Stimulated activated CD8-positive, alpha-beta memory T cell treated with anti-CD3 and anti-CD28 coated beads, Interleukin-7, amount 100 ng/mL, for 48 hours (primary cell): Measurements from ENCODE around the gene TENM3.
A peak's percentile ranks its signal among the peaks of the same experiment; 100 is the strongest.

Experiments
- DNase-seq, 2 donors: peaks; one replicate each; pipeline ENCODE4 v3.0.0-alpha.2; 2020; ENCODE audit warnings: low read depth in 1 of 2; ENCODE audit errors: extremely low read depth in 1 of 2

TENM3 gene

DNA sequence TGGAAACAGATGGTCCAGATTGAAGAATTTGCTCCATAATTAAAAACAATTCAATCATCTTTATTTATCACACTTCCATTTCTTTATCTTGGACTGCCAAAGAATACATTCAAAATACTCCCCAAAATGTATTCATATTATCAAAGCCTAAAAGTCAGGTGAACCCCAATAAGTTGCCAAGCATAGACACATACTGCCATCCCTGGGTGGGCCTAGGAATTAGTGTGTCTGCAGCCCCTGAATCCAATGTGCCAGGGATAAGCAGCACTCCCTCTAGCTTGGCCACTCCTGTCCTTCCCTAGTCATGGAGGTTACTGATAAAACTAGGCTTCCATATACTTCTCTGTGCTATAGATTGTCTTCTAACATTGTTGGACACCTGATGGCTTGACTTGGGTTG is 199.9 kb downstream of the TENM3 start:
- DNase-seq = no peak

DNA sequence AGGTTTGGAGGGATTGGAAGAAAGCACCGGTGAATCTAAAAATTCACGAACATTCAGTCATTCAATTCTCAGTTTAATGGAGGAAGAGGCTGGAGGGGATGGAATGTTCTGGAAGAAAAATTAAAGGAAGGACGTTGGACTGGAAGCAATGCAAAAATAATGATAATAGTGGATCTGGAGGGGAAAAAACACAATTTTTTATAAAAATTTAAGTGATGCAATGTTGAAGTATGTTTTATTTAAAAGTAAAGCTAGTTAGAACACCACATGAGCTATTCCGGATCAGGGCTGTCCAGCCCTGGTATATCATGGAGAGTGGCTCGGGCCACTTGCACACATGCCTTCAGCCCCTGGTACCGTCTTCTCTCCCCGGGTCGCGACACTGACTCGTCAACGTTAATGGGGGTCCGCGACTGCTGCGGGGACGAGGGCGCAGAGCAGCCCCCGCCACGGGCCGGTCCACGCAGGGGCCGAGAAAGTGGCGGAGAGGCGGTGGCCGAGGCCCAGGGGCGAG is 204.6 kb downstream of the TENM3 start:
- no peak for DNase-seq

DNA sequence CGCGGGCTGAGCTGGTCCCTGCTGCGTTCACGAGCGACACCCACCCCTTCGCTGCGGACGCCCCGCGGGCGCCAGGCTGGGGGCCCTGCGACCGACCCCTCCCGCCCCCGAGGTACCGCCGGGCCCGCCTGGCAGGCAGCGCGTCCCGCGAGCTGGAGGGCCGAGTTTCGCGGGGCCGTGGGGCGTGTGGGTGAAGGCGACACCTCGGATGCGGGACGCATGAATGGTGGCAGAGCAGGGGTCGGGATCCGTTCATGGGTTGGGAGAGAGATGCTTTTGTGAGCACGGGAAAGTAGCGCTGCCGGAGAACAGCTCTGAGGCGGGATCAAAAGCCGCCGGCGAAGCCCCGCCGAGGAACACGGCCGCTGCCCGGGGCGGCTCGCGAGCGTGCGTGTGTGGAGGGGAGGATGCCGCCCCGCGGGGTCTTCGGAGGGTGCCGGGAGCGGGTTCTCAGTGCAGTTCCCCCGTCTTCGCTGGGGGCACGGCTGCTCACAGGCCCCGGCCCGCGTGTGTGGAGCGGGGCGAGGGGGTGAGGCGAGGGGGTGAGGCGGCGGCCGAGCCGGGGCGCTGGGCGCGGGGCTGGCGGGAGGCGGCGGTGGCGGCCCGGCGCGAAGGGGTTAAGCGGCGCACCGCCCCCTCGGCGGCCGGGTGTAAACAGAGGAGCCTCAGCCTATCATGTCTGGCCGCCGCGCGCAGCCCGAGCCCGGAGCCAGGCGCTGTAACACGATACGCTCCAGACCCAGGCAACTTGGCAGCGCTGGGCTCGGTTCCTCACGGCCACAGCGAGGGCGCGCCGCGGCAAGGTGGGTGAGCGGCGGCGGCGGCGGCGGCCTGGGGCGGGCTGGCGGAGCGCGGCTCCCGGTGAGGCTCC is 205.3 kb downstream of the TENM3 start:
- DNase-seq = peak; percentile 10 to 25

DNA sequence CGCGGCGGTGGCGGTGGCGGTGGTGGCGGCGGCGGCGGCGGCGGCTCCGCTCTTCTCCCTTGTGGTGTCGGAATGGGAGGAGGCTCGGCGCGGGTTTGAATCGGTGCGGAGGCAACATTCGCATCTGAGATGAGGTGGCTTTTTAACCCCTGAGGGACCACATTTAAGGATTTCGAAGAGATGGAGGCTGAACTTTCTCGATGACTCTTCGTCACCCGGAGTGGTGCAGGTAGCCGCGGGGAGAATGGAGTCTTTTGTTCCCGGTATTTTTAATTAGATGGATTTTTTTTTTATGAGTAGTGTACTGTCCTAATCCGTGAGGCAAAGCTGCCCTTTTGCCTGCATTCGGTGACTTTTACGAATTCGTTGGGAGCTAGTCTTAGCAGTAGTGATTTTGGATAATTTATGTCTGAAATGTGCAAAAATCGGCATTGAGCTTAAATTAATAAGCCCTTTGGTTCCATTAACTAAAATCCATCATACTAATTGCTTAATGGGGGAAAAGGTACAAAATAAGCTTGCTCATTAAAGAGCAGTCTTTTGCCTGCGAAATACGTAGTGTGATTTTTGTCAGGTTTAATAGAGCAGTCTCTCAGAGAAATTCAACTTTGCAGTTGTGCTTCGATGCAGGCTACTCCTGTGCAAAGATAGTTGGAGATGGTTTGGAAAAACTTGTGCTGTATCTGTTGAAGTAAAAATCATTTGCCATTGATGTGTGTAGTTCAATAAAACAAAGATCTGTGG is 206.2 kb downstream of the TENM3 start:
- DNase-seq = no peak

DNA sequence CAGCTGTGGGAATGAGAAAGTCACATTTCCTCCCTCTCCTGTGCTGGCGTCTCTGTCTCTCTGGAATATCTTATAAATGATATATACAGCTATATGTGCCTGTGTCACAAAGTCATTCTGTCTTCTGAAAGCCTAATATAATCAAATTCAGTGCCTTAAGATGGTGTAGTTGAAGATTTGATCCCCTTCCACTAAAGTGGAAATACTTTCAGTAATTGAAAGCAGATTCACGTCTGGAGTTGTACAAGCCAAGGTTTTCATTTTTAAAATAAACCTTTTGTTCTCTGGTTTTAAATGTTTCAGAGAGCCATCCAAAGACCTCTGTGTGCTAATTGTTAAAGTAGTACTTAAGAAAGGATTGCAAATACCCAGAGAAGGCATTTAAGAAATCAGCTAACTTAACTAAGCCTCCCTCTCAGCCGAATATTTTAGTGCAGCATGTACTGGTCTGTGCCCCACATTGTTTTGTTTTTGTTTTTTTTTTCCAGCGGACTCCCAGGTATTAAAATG is 206.8 kb downstream of the TENM3 start:
- DNase-seq = no peak

DNA sequence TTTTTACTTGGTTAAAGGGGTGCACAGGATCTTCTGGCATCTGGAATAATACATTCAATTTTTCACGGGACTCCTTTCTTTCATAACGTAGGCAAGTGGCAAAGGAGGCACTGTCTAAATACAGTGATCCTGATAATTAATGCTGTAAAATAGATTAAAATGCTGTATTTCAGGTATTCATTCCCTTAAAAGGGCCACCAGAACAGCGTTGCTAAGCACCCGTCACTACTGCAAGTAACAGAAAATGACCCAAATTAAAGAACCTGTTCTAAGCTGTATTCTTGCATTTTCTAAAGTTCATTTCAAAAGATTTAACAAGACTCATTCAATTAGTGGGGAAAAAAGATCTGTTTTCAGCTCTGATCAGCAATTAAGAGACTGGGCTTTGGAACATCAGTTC is 208.2 kb downstream of the TENM3 start:
- no peak for DNase-seq

DNA sequence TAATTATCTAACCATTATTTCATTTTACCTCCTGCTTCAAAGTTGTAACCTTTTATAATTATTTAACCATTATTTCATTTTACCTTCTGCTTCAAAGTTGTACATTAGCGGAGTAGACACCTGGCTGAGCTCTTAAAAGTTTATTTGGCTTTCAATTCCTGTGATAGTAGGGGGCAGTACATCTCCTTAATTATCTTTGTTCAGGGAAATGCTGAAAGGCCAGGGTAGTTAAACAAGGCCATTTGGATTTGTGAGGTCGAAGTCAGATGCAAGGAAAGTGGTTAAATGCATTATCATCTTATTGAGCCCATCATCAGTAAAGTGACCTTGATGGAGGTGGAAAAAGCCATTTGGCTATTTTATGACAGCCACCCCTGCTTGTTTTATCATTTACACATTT is 210.6 kb downstream of the TENM3 start:
- DNase-seq = no peak

DNA sequence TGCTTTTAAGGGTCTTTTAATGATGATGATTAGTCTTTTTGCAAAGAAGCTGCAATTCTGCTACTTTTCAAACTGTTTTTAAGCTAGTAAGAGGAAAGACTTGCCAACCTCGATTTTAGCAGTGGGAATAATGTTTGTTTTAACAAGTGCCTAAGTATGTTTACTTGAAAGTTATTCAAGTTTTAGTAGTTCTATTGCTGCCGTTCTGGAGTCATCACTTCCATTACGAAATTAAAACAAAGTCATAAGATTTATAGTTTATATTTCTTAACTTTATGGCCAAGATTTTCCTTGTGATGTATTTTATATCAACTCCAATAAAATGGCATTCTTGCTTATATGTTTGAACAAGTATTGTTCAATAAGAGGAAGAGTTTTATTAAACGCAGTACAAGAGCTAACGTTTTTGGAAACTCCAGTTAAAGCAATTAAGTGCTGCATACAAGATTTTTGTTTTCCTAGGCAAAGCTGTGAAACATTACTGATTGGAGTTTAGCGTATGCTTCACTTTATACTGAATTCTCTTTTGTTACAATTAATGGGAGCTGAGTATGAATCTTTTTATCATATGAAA is 211.3 kb downstream of the TENM3 start:
- DNase-seq = no peak

DNA sequence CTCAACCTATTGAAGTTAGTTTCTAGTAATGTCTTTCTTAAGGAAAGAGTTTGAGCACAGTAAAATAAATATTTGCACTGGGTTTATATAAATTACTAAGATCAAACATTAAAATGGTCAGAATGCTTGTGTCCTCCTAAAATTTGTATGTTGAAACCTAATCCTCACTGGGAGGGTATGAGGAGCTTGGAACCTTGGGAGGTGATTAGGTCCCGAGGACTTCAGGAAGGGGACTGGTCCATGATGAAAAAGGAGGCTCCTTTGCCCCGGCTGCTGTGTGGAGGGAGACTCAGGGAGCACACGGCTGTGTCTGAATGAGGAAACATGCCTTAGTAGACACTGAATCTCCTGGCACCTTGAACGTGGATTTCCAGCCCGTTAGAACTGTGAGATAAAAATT is 221.9 kb downstream of the TENM3 start:
- no peak for DNase-seq

DNA sequence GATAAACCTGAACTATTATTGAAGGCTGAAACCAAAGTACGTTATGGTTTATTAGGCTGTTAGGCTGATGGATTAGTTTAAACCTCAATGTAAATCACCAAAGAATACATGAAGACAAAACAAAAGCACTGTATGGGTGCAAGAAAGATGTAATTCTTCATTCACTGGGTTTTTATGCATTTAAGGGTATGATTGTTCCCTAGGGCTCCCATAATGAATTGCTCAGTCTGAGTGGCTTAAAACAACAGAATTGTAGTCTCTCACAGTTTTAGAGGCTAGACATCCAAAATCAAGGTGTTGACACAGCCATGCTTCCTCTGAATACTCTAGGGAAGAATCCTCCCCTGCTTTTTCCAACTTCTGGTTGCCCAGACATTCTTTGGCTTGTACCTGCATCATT is 222.8 kb downstream of the TENM3 start:
- no peak for DNase-seq

DNA sequence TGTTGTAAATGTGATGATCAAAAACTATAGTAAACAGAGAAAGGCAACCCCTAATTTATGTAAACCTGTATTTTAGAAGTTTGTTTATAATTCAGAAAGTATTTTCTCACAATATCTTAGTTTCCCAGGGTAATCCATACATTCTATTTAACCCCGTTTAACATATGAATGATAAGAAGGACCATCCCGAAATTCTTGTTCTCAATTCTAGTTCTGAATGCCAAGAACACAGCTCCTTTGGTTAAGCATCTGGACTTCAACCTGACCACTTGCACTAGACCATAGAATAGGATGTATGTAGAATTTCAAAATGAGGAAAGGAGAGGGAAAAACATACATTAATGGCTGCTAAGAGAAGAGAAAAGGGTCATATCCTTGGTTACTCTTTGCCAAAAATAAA is 227.0 kb downstream of the TENM3 start:
- DNase-seq = no peak

DNA sequence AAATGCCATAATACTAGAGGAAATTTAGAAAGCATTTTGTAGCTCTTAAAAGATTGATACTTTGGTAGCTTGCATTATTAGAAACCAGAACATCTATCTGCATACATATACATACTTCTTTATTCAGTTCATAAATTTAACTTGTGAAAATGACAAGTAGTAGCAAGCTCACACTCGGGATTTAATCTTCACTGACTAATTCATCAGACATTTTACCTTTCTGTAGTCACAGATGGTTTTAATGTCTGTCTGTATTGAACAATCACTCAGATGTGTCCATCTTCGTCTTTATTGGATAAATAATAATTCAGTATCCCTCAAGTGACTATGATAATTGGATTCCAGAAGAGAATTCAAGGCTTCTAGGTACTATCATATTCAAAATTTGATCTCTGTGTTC is 232.3 kb downstream of the TENM3 start:
- DNase-seq = no peak

DNA sequence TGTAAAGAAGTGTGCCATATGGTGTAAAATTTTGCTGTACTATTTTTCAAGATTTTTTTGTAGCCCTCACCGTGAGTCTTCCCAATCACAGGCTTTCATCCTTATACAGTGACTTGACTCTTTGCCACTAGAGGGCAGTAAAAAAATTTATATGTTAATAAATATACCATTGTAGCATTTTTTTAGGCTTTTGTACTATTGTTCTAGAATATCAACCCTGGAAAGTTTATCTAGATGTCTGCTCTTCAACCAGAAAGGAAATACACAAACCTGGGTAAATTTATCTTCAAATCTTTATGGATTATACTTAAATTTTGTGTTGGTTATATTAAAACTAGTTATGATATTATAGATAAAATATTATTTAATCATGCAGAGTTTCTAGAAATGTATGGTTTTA is 235.3 kb downstream of the TENM3 start:
- DNase-seq = no peak

DNA sequence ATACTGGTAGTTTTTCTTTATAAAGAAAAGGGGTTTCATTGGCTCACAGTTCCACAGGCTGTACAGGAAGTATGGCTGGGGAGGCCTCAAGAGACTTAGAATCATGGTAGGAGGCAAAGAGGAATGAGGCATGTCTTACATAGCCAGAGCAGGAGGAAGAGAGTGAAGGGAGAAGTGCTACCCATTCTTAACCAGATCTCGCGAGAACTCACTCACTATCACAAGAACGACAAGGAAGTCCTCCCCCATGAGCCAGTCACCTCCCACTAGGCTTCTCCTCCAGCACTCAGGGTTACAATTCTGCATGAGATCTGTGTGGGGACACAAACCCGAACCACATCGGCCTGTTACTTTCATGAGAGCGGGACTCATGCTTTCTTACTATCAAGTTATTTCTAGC is 240.5 kb downstream of the TENM3 start:
- DNase-seq = no peak

DNA sequence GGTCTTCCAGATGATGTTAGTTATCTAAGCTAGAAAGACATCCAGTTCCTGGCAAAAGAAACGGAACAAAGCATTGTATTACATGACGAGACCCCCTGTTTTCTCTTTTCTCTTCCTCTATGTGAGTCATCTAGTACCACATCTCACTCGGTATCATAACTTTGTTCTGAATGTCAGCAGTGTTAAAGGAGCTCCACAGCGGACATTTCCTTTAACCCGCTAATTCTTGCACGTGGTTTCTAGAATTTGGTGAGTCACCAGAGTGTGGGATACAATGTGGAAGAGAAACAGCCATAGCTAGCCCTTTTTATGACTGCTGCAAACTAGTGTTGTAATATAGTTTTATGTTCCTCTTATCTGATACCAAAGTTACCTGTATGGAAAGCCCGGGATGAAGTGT is 243.7 kb downstream of the TENM3 start:
- no peak for DNase-seq

DNA sequence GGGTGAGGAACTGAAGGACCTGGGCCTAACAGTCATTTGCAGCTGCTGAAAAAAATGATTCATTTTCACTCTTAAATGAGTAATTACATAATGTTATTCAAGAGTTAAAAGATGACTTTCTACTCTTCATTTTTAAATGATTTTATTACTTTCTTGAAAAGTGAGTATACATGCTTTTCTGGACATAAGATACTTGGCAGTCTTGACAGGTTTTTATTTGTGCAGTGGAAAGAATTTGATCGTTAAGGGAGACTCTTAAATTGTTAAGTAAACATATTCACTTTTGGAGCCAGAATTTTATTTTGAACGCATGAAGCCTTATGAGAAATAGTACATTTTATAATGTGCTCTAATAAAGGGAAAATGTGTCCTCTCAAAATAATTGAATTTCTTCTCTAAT is 245.7 kb downstream of the TENM3 start:
- DNase-seq = no peak

DNA sequence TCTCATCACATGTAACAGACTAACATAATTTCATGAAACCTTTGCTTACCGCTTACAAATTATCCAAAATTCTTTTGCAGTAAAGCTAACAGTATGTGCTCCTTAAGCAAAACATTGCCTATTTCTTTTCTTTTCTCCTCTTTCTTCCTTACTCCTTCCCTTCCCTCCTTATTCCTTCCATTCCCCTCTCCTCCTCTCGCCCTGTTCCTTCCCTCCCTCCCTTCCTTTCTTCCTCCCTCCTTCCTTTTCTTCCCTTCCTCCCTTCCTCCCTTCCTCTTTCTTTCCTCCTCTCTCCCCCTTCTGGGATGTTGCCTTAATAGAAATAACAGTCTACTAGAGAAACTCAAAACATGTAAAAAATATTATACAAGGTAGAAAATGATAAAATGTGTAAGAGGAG is 246.4 kb downstream of the TENM3 start:
- DNase-seq = no peak

DNA sequence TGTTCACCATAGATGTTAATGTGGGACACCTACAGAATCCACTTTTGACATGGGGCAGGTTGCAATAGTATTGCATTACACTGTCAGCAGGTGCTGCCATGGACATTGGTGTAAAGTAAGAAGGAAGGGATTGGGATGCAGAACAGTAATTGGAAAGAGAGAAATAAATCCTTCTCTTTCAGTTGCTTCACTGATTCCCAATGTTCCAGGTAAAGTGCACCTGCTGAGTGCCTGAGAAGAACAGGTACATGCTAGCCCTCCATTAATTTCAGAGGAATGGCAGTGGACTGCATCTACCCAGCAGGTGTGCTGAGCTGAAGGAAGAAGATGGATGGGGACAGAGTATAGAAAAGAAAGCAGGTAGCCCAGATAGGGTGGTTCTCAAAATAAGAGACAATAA is 248.5 kb downstream of the TENM3 start:
- DNase-seq = no peak

DNA sequence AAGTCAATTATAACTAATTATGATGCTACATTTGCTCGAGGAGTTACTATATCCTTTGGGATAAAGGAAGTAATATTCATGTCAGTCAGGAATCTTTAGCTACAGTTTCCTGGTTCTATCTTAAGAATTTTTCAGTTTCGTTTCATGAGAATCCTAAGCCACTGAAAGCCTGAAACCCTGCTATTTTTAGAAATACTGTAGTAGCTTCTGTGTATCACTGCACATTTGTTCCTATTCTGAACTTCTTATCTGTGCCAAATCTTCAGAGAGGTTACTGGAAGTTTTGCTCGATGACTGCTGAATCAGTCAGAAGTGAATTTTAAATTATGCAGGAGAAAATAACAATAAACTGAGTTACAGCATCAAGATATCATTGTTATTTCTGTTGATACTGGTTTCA is 249.2 kb downstream of the TENM3 start:
- no peak for DNase-seq

DNA sequence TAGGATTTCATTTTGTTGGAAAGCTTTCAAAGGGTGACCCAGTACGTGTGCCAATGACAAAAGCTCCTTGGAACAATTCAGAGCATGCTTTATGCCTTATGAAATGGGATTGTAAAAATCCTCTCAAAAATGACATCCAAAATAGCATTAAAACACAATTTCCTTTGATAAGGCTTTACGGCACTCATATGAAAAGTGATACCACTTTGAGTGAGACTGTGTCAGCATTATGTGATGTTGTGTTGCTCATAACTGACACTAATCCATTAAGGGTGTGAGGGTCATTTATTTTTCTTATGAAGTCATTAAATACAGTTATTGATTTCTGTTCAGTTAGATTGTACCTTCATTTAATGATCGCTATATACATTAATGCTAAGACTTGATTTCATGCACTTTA is 250.2 kb downstream of the TENM3 start:
- no peak for DNase-seq

DNA sequence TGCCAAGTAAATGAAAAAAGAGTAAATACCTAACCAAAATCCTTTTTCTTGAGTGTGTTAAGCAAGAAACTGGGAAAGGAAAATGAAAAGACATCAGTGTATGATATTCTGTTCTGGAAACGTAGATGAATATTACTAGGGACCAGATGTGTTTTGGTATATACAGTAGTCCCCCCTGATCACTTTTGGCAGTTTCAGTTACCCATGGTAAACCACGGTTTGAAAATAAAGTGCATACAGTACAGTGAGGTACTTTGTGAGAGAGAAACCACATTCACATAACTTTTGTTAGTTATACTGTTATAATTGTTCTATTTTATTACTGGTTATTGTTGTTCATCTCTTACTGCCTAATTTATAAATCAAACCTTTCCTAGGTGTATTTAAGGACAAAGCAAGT is 250.9 kb downstream of the TENM3 start:
- no peak for DNase-seq

DNA sequence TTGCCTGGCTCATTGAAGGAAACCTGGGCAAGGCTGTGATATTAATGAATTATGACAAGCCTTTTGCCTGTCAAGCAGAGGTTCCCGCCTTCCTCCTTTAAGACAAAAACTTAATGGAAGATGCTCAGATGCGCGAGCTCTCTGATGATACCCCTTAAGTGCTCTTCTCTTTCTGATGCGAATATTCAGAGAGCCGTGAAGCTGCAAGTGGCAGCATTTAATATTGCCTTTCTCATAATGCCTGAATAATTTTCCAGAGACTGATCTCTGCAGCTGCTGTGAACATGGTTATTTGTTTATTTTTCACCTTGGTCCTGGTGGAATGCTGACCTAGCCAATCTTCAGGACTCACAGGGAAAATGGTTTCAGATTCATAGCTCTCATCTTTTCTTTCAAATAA is 251.8 kb downstream of the TENM3 start:
- no peak for DNase-seq
